H1 (cell line): Measurements from ENCODE around the gene CDH10. TPM values are rescaled to one million over a fixed set of nuclear protein-coding genes. Genes with fewer than 3 reads are reported as not detected.

Experiments
- CTCF ChIA-PET: fragments of 300-600 bp; sonication (Branson Sonifier 250); formaldehyde crosslinking; loops from one replicate; lab custom pipeline; 2021; ENCODE audit not compliant: partially characterized antibody; lab: Charles Lee
- POLR2A ChIA-PET: fragments of 300-600 bp; sonication (Branson Sonifier 250); formaldehyde crosslinking; loops from one replicate; lab custom pipeline; 2021; ENCODE audit warnings: inconsistent platforms; ENCODE audit not compliant: partially characterized antibody; lab: Charles Lee
- DNase-seq, 2 experiments: peaks; one replicate each; pipeline versions ENCODE4 v3.0.0 to v3.0.0-alpha.2; 2010 to 2022; ENCODE audit warnings: low spot score in 2 of 2, low read depth in 1 of 2, mixed read lengths in 1 of 2
- FAIRE-seq: peaks from 2 replicates; lab custom pipeline; 2011; peaks lifted over from hg19 to GRCh38; lab: Jason Lieb, UNC
- H2AFZ ChIP-seq: 2 replicates; pipeline ENCODE4 v1.8.1; 2012; ENCODE audit warnings: low read length, inconsistent platforms
- H2AK5ac ChIP-seq: 2 replicates; pipeline ENCODE4 v1.6.1; 2013; ENCODE audit warnings: low read depth, low read length
- H2BK120ac ChIP-seq: replicated peaks from 2 replicates; pipeline ENCODE3; 2013; ENCODE audit warnings: low read depth, low read length, inconsistent platforms
- H2BK12ac ChIP-seq: 2 replicates; pipeline ENCODE4 v1.6.1; 2013; ENCODE audit warnings: low read depth, low read length
- H2BK15ac ChIP-seq: 2 replicates; pipeline ENCODE4 v1.6.1; 2013; ENCODE audit warnings: low read length
- H2BK20ac ChIP-seq: 2 replicates; pipeline ENCODE4 v1.6.1; 2013; ENCODE audit warnings: low read length
- H2BK5ac ChIP-seq: 2 replicates; pipeline ENCODE4 v1.6.1; 2013; ENCODE audit warnings: low read depth, low read length
- H3K14ac ChIP-seq: 2 replicates; pipeline ENCODE4 v1.6.1; 2013; ENCODE audit warnings: inconsistent platforms; ENCODE audit not compliant: insufficient read length
- H3K18ac ChIP-seq: 2 replicates; pipeline ENCODE4 v1.6.1; 2013; ENCODE audit warnings: low read length; ENCODE audit errors: extremely low read depth
- H3K23ac ChIP-seq: 2 replicates; pipeline ENCODE4 v1.6.1; 2013; ENCODE audit warnings: inconsistent platforms; ENCODE audit not compliant: insufficient read length
- H3K23me2 ChIP-seq: 2 replicates; pipeline ENCODE4 v1.6.1; 2013; ENCODE audit warnings: low read depth, low read length
- H3K27ac ChIP-seq: 2 replicates; pipeline ENCODE4 v1.6.1; 2011; ENCODE audit warnings: low read depth, low read length, inconsistent platforms
- H3K27me3 ChIP-seq, 4 experiments: replicated peaks in 1 of 4; 1 replicate in 1 of 4; 2 replicates in 3 of 4; pipeline versions ENCODE4 v1.6.1 to v1.8.1; 2011 to 2013; ENCODE audit warnings: low read length in 3 of 4, mild to moderate bottlenecking in 3 of 4, inconsistent platforms in 2 of 4, mixed read lengths in 2 of 4, moderate library complexity in 1 of 4; ENCODE audit not compliant: control insufficient read depth in 3 of 4, insufficient read depth in 3 of 4; ENCODE audit errors: extremely low read depth in 1 of 4
- H3K36me3 ChIP-seq, 4 experiments: 2 replicates each; pipeline versions ENCODE4 v1.6.1 to v1.8.1; 2011 to 2013; ENCODE audit warnings: mild to moderate bottlenecking in 4 of 4, low read length in 3 of 4, moderate library complexity in 2 of 4, control low read depth in 1 of 4, inconsistent platforms in 1 of 4; ENCODE audit not compliant: insufficient read depth in 4 of 4, control insufficient read depth in 2 of 4
- H3K4ac ChIP-seq: replicated peaks from 2 replicates; pipeline ENCODE3; 2013; ENCODE audit warnings: low read length, low read depth, mixed read lengths, inconsistent platforms; ENCODE audit not compliant: insufficient read length
- H3K4me1 ChIP-seq, 4 experiments: replicated peaks in 1 of 4; 1 replicate in 1 of 4; 2 replicates in 3 of 4; pipeline versions ENCODE4 v1.6.1 to v1.8.1; 2011 to 2013; ENCODE audit warnings: low read length in 3 of 4, inconsistent platforms in 2 of 4, mixed read lengths in 1 of 4; ENCODE audit not compliant: insufficient read depth in 4 of 4, control insufficient read depth in 3 of 4
- H3K4me2 ChIP-seq, 2 experiments: 2 replicates each; pipeline versions ENCODE4 v1.6.1 to v1.8.1; 2011 to 2013; ENCODE audit warnings: low read depth in 2 of 2, low read length in 2 of 2, control low read depth in 1 of 2, inconsistent platforms in 1 of 2, mild to moderate bottlenecking in 1 of 2; ENCODE audit not compliant: insufficient read depth in 1 of 2
- H3K4me3 ChIP-seq, 4 experiments: fragments of 200-600, 300-600 bp in 1 of 4; sonication (generic), shearing (Covaris generic), sonication (Bioruptor Twin) in 1 of 4; 2 replicates each; pipeline versions ENCODE4 v1.5.1 to v1.8.1; 2011 to 2016; ENCODE audit warnings: low read length in 4 of 4, low read depth in 3 of 4, control low read depth in 2 of 4, inconsistent platforms in 2 of 4, mild to moderate bottlenecking in 2 of 4, mixed read lengths in 1 of 4, moderate library complexity in 1 of 4; ENCODE audit not compliant: insufficient read depth in 2 of 4; ENCODE audit errors: extremely low read depth in 1 of 4
- H3K56ac ChIP-seq: replicated peaks from 2 replicates; pipeline ENCODE3; 2013; ENCODE audit warnings: low read depth, mild to moderate bottlenecking, mixed read lengths, low read length, inconsistent platforms; ENCODE audit not compliant: insufficient read length
- H3K79me1 ChIP-seq: 2 replicates; pipeline ENCODE4 v1.6.1; 2013; ENCODE audit warnings: low read depth, low read length, control low read depth
- H3K79me2 ChIP-seq, 2 experiments: 2 replicates each; pipeline versions ENCODE4 v1.6.1 to v1.8.1; 2012 to 2013; ENCODE audit warnings: low read length in 2 of 2, mild to moderate bottlenecking in 2 of 2, inconsistent platforms in 1 of 2; ENCODE audit not compliant: insufficient read depth in 2 of 2, control insufficient read depth in 1 of 2
- H3K9ac ChIP-seq, 4 experiments: replicated peaks in 1 of 4; 1 replicate in 1 of 4; 2 replicates in 3 of 4; pipeline versions ENCODE4 v1.6.1 to v1.8.1; 2011 to 2013; ENCODE audit warnings: low read depth in 3 of 4, low read length in 3 of 4, control low read depth in 2 of 4, mild to moderate bottlenecking in 2 of 4, moderate library complexity in 2 of 4, inconsistent platforms in 1 of 4; ENCODE audit errors: extremely low read depth in 1 of 4
- H3K9me3 ChIP-seq, 2 experiments: 2 replicates each; pipeline versions ENCODE4 v1.6.1 to v1.8.1; 2012 to 2013; ENCODE audit warnings: mild to moderate bottlenecking in 2 of 2, moderate library complexity in 2 of 2, control low read depth in 1 of 2, inconsistent platforms in 1 of 2, low read depth in 1 of 2, low read length in 1 of 2, mixed read lengths in 1 of 2; ENCODE audit not compliant: insufficient read depth in 2 of 2
- H4K20me1 ChIP-seq, 2 experiments: replicated peaks in 1 of 2; 2 replicates each; pipeline versions ENCODE3 to v1.8.1; 2011 to 2013; ENCODE audit warnings: inconsistent platforms in 2 of 2, low read length in 2 of 2, mild to moderate bottlenecking in 1 of 2; ENCODE audit not compliant: insufficient read depth in 2 of 2, control insufficient read depth in 1 of 2
- H4K5ac ChIP-seq: 2 replicates; pipeline ENCODE4 v1.6.1; 2013; ENCODE audit warnings: low read length, low read depth, mixed read lengths, inconsistent platforms; ENCODE audit not compliant: insufficient read length
- H4K8ac ChIP-seq: 2 replicates; pipeline ENCODE4 v1.8.0; 2013; ENCODE audit warnings: mild to moderate bottlenecking, moderate library complexity, low read length, inconsistent platforms; ENCODE audit not compliant: insufficient read depth; ENCODE audit errors: extremely low read depth
- H4K91ac ChIP-seq: replicated peaks from 2 replicates; pipeline ENCODE3; 2013; ENCODE audit warnings: low read length, mixed read lengths, inconsistent platforms; ENCODE audit not compliant: insufficient read length
- BRCA1 ChIP-seq: IDR thresholded peaks from 2 replicates; pipeline ENCODE4 v1.6.1; 2012; ENCODE audit warnings: low read depth, low read length, improper control_type of control experiment
- CBX5 ChIP-seq: fragments of 300-800, 300-1000 bp; sonication (generic); IDR thresholded peaks from 2 replicates; pipeline ENCODE4 v1.7.1; 2016; ENCODE audit warnings: antibody characterized with exemption, low read length, low read depth
- CBX8 ChIP-seq: fragments of 300-800, 300-1000 bp; sonication (generic); IDR thresholded peaks from 2 replicates; pipeline ENCODE4 v1.7.1; 2016; ENCODE audit warnings: low read depth, low read length, borderline replicate concordance
- CEBPB ChIP-seq: IDR thresholded peaks from 2 replicates; pipeline ENCODE4 v1.6.1; 2012; ENCODE audit warnings: low read depth, low read length
- CHD1 ChIP-seq: IDR thresholded peaks from 2 replicates; pipeline ENCODE4 v1.6.1; 2012; ENCODE audit warnings: low read depth, low read length, improper control_type of control experiment
- CREB1 ChIP-seq: IDR thresholded peaks from 2 replicates; pipeline ENCODE4 v1.6.1; 2012; ENCODE audit warnings: inconsistent platforms
- EGR1 ChIP-seq: IDR thresholded peaks from 2 replicates; pipeline ENCODE4 v1.6.1; 2011; ENCODE audit warnings: low read depth, low read length, borderline replicate concordance
- NRF1 ChIP-seq: IDR thresholded peaks from 2 replicates; pipeline ENCODE4 v1.6.1; 2011; ENCODE audit warnings: mild to moderate bottlenecking, low read depth, low read length, improper control_type of control experiment
- TCF12 ChIP-seq: IDR thresholded peaks from 2 replicates; pipeline ENCODE4 v1.6.1; 2011; ENCODE audit warnings: low read depth, mild to moderate bottlenecking, low read length
- USF2 ChIP-seq: IDR thresholded peaks from 2 replicates; pipeline ENCODE4 v1.6.1; 2011; ENCODE audit warnings: low read length, improper control_type of control experiment
- WGBS, 2 experiments: shearing (Covaris generic) in 1 of 2; methylation state at CpG; one replicate each; pipeline versions ENCODE4 v1.1.6 to v1.1.7; 2013 to 2015; ENCODE audit warnings: low lambda C conversion rate in 2 of 2, mixed read lengths in 2 of 2, inconsistent platforms in 1 of 2, low coverage in 1 of 2, missing lambda C conversion rate in 1 of 2; ENCODE audit not compliant: insufficient replicate concordance in 2 of 2, insufficient coverage in 1 of 2, insufficient read length in 1 of 2; ENCODE audit errors: extremely low coverage in 1 of 2, missing lambda C conversion rate in 1 of 2; 5-methylcytosine and 5-hydroxymethylcytosine counted together
- polyA plus RNA-seq, 7 experiments: library from polyadenylated mRNA; depleted of rRNA in 3 of 7; stranded (reverse) in 5 of 7; unstranded in 2 of 7; fragments of >200 nt in 5 of 7; fragments of 200-250 nt in 2 of 7; gene quantifications; 1 replicate in 5 of 7; 2 replicates in 1 of 7; 4 replicates in 1 of 7; pipeline versions ENCODE4 v1.2.1 to v1.2.3, GENCODE V29; 2011 to 2013; ENCODE audit warnings: missing spikeins in 2 of 7, mixed read lengths in 2 of 7
- total RNA-seq: library from RNA; stranded (reverse); fragmentation: NEBNext Ultra II Directional; extraction: Animal tissue kit (Norgen Biotek cat#: 25700); gene quantifications from 2 replicates; pipeline ENCODE4 v1.2.1, GENCODE V29; 2021

Gene CDH10
- total and polyA plus RNA-seq, 2 of the 8 experiments (the other 6 are each of a cell fraction or from before 2014, with no cell fraction given) = 0.11 TPM; not detected in 1

- Histone ChIP-seq H4K91ac (no peak overlapping the region), H3K23me2 (no peaks in the 10 kb centered on the region), H3K79me1 (no peaks in the 10 kb centered on the region), H2BK5ac (no peak overlapping the region), H3K4ac (no peak overlapping the region), H3K27me3 (no peaks in the 10 kb centered on the region), H3K18ac (no peak overlapping the region), H3K4me3 (no peak overlapping the region), H3K4me1 (no peaks in the 10 kb centered on the region), H3K27ac (no peak overlapping the region), H4K8ac (no peak overlapping the region), H2AFZ (no peak overlapping the region), H3K9ac (no peak overlapping the region), H3K56ac (no peak overlapping the region), H3K4me2 (no peak overlapping the region), H3K14ac (no peak overlapping the region), H2BK120ac (no peak overlapping the region), H2BK20ac (no peak overlapping the region), H2AK5ac (no peak overlapping the region), H3K9me3 (no peaks in the 10 kb centered on the region), H2BK15ac (no peak overlapping the region), H3K79me2 (no peaks in the 10 kb centered on the region), H2BK12ac (no peak overlapping the region), H4K20me1 (no peaks in the 10 kb centered on the region), H3K36me3 (no peaks in the 10 kb centered on the region), H4K5ac (no peak overlapping the region), H3K23ac (no peak overlapping the region)
- DNase-seq (no peak), FAIRE-seq (no peak)
- POLR2A ChIA-PET = no interaction called here
- CTCF ChIA-PET = interaction anchor here (1.2 kb wide), 1 partner anchor 11 kb away, joined by 3 read pairs; no protein-coding TSS in a partner anchor
- TF ChIP-seq EGR1 = no peak
- no peak for TF ChIP-seq CREB1
- TF ChIP-seq NRF1 = no peak
- TF ChIP-seq TCF12 = no peak
- no peak for TF ChIP-seq USF2
- no peak for TF ChIP-seq BRCA1
- no peak for TF ChIP-seq CBX5
- TF ChIP-seq CBX8 = no peak
- TF ChIP-seq CEBPB = no peak
- no peak for TF ChIP-seq CHD1
- WGBS, 2 experiments = 89% methylated on average over 1 of the region's 1 CpG; no CpG with 5 or more reads in 1 of the 2 experiments
Measured at GRCh38 chr5:24530906-24531305, 113.9 kb downstream of the CDH10 start.
